AG10803 (cell line): Measurements from ENCODE around the gene NANS.
A peak's percentile ranks its signal among the peaks of the same experiment; 100 is the strongest.

Experiments used
- DNase-seq: peaks from one replicate; pipeline ENCODE4 v3.0.0; 2010; ENCODE audit warnings: low read depth
- H3K4me3 ChIP-seq: 2 replicates; pipeline ENCODE4 v1.5.1; 2011; ENCODE audit warnings: mild to moderate bottlenecking, low read length, control low read depth
- CTCF ChIP-seq: conservative IDR thresholded peaks from 2 replicates; pipeline ENCODE4 v1.5.1; 2011; ENCODE audit warnings: mild to moderate bottlenecking, low read length, control low read depth, inconsistent platforms

The NANS gene

GRCh38 chr9:98050351-98050750 is 6.2 kb upstream of the NANS start:
- no peak for DNase-seq
- no peak overlapping the region for H3K4me3 ChIP-seq
- TF ChIP-seq CTCF = no peak

DNA sequence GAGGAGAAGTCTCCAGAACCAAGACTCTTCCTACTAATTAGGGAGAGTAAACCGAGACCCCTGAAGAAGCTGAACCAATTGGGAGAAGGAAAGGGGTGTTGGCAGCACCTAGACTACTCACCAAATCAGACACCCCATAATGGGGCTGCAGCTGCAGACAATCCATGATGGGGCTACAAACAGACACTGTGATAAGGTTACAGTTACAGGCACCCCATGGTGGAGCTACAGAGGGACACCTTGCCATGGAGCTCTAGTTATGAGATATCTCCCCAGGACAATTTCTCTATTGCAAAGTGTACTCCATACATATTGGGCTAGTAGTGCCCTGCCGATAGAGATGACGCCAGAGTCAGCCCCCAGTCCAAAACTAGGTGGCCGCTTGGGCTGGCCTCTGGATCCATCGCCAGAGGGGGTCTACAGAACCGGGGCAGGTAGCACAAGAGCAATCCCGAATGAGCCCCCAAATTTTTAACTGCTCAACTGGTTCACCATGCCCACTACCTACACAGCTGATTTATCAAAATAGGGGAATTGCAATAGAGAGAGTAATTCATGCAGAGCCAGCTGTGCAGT is 2.1 kb upstream of the NANS start:
- H3K4me3 ChIP-seq = no peak overlapping the region
- TF ChIP-seq CTCF = no peak
- DNase-seq = no peak

DNA sequence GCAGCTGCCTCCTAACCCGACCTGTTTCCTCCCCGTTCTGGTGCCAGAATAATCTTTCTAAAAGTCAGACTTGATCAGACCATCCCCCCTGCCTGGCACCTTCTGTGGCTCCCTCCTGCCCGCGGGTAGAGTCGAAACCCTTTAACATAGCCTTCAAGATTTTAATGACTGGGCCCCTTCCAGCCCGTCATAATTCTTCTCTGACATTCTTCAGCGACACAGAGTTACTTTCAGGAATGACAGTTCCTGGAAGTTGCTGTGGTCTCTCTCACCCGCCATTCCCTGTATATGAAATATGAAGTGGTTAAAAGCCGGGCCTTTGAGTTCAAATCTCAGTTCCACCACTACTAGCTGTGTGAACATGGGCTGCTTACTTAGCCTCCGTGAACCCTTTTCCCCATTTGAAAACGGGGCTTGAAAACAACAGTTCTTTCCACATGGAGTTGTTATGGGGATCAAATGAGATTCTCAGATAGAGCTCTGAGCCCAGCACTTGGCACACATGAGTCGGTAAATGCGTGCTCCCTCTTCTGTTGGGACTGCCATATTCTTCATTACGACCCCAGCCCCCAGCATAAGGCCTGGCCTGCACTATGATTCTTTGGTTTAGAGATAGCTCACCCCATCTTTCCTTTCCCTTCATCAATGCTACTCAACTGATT is 737 bp downstream of the NANS start:
- DNase-seq = peak; percentile 19
- TF ChIP-seq CTCF = no peak; the same call in 1 of the 2 replicates

GRCh38 chr9:98062161-98062560 is 5.6 kb downstream of the NANS start:
- H3K4me3 ChIP-seq = no peak overlapping the region
- TF ChIP-seq CTCF = no peak
- DNase-seq = no peak

More for the DNA sequence above, 737 bp downstream of the NANS start:
- peak overlapping the region; percentile 85 for H3K4me3 ChIP-seq

- no peak for DNase-seq
- TF ChIP-seq CTCF = no peak
Observed at GRCh38 chr9:98064623-98065392, 8.3 kb downstream of the NANS start.

DNA sequence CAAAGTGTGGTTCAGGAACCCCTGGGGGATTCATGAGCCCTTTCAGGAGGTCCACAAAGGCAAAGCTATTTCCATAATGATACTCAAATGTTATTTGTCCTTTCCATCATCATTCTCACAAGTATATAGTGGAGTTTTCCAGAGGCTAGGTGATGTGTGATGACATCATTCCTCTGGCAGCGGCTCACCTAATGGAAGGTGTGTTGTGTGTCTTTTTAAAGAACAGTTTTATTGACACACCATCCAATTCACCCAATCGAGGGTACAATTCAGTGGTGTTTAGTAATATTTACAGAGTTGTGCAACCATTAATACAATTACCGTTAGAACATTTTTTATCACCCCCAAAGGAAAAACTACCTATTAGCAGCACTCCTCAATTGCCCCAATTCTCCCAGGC is 9.7 kb downstream of the NANS start:
- TF ChIP-seq CTCF = no peak
- DNase-seq = no peak
- no peak overlapping the region for H3K4me3 ChIP-seq

More at GRCh38 chr9:98064623-98065392, 8.3 kb downstream of the NANS start:
- H3K4me3 ChIP-seq = no peak overlapping the region
